NCI-H748 (cell line): Measurements from ENCODE around the gene ESRRA.

Source experiments
- DNase-seq: peaks from one replicate; lab custom pipeline; 2025; ENCODE audit not compliant: unreplicated experiment; lab: John Stamatoyannopoulos, UW

The ESRRA gene

GRCh38 chr11:64291262-64291751, 14.0 kb upstream of the ESRRA start, which contains the start of gene KCNK4:
Gene KCNK4 (plus strand): TSS chr11:64291302. CDS start chr11:64293019, 1,717 bp downstream.
- no peak for DNase-seq

GRCh38 chr11:64291752-64292459, 13.4 kb upstream of the ESRRA start:
- DNase-seq = no peak

GRCh38 chr11:64292460-64293254, 12.7 kb upstream of the ESRRA start:
- DNase-seq = no peak

GRCh38 chr11:64294774-64295173, 10.6 kb upstream of the ESRRA start:
- no peak for DNase-seq

GRCh38 chr11:64295760-64296159, 9.6 kb upstream of the ESRRA start:
- DNase-seq = no peak

GRCh38 chr11:64296236-64296635, 9.1 kb upstream of the ESRRA start:
- no peak for DNase-seq

- no peak for DNase-seq
Measured at GRCh38 chr11:64296830-64297698, 8.3 kb upstream of the ESRRA start.

GRCh38 chr11:64297699-64298358, 7.5 kb upstream of the ESRRA start:
- DNase-seq = no peak

GRCh38 chr11:64298966-64299846, 6.1 kb upstream of the ESRRA start:
- DNase-seq = peak; percentile 42

GRCh38 chr11:64299847-64300648, 5.3 kb upstream of the ESRRA start, which contains the start of gene CATSPERZ:
Gene CATSPERZ (plus strand): TSS chr11:64300358. CDS start chr11:64300411, 53 bp downstream.
- no peak for DNase-seq

GRCh38 chr11:64303109-64304031, 2.0 kb upstream of the ESRRA start:
- DNase-seq = no peak

- no peak for DNase-seq
Measured at GRCh38 chr11:64304032-64304315, 1.4 kb upstream of the ESRRA start.

- DNase-seq = peak; percentile 94
Measured at GRCh38 chr11:64304316-64305072, 830 bp upstream of the ESRRA start.

GRCh38 chr11:64305691-64306562, 603 bp downstream of the ESRRA start:
- peak; percentile 72 for DNase-seq

- no peak for DNase-seq
Measured at GRCh38 chr11:64306563-64306875, 1.2 kb downstream of the ESRRA start.

GRCh38 chr11:64306876-64307622, 1.7 kb downstream of the ESRRA start:
- DNase-seq = peak; percentile 17
